ENCODE data around the gene TCEA2.

DNA sequence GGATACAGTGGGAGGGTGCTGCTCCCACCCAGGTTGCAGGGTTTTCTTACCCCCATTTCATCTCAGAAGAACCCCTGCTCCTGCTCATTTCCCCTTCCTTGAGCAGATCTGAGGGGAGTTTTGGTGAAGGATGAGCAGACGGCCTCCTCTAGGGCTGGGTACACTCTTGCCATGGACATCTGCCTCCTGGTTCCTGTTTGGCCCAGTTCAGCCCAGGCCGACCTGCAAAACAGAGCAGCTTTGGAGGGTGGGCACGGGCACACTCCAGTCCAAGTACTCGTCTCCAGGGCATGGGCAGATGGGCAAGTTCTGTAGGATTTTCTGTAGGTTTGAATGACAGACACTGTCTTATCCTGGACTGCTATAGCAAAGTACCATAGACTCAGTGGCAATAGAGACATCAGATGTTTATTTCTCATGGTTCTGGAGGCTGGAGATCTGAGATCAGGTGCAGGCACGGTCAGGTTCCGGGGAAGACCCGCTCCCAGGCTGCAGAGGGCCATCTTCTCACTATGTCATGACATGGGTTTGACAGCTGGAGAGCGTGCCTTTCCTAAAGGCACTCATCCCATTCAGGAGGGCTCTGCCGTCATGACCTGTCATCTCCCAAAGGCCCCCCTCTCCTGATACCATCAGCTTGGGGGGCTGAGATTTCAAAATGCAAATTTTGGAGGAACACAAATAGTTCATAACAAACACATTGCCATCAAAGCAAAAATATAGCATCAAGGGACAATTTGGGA lies 38.1 kb downstream of the TCEA2 start:
- TF ChIP-seq EZH2 (IDR thresholded peaks at IDR 0.05) (no peak), FOXP2 (optimal IDR thresholded peaks at IDR 0.05; ENCODE audit: control extremely low read depth, extremely low read length, insufficient read depth) (no peak), POLR2AphosphoS5 (IDR thresholded peaks at IDR 0.05; ENCODE audit: borderline replicate concordance, low read depth, low read length) (no peak)

Data from SK-N-MC (cell line).